ENCODE measurements around the gene RNF25. TPM values are rescaled to one million over a fixed set of nuclear protein-coding genes. Genes with fewer than 3 reads are reported as not detected.

Gene RNF25
- total and polyA plus RNA-seq, 10 donors, result 15.9 to 27.1 (median 24.2) TPM

DNA sequence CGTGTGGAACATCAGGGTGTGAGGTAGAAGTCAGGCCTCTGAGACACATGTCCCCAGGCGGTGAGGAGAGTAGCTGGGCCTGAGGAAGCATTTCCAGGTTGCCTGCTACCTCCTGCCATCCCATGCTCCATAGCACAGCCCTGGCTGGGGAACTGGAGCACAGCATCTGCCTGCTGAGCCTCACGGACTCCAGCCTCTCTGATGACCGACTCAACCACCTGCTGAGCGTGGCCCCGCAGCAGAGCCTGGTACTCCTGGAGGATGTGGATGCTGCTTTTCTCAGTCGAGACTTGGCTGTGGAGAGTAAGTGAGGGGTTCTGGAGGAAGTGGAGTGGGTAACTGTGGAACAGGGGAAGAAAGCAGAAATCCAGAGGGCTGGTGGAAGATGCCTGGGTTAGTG is 9.4 kb downstream of the RNF25 start:
- DNase-seq, result no peak
- Histone ChIP-seq H3K9me3 (no peaks in the 10 kb centered on the region), H3K27ac (no peak overlapping the region), H3K4me1 (peaks cover 16 to 32% (median 21%) of the 10 kb centered on the region in 6 donors), H3K4me3 (no peak overlapping the region), H3K36me3 (peaks cover 3 to 70% (median 60%) of the 10 kb centered on the region in 6 donors), H3K27me3 (replicated peaks in 1 of 7) (no peaks in the 10 kb centered on the region)
- intact Hi-C loops (cut with DNase I; ENCODE audit: low total_unique reads), result no loop called here
- TF ChIP-seq, protein P1, sequence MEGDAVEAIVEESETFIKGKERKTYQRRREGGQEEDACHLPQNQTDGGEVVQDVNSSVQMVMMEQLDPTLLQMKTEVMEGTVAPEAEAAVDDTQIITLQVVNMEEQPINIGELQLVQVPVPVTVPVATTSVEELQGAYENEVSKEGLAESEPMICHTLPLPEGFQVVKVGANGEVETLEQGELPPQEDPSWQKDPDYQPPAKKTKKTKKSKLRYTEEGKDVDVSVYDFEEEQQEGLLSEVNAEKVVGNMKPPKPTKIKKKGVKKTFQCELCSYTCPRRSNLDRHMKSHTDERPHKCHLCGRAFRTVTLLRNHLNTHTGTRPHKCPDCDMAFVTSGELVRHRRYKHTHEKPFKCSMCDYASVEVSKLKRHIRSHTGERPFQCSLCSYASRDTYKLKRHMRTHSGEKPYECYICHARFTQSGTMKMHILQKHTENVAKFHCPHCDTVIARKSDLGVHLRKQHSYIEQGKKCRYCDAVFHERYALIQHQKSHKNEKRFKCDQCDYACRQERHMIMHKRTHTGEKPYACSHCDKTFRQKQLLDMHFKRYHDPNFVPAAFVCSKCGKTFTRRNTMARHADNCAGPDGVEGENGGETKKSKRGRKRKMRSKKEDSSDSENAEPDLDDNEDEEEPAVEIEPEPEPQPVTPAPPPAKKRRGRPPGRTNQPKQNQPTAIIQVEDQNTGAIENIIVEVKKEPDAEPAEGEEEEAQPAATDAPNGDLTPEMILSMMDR (IDR thresholded peaks at IDR 0.05 in 8 of 11, conservative IDR thresholded peaks at IDR 0.05 in 3 of 11), result no peak
- TF ChIP-seq POLR2AphosphoS5 (IDR thresholded peaks at IDR 0.05), result no peak
- TF ChIP-seq POLR2A (IDR thresholded peaks at IDR 0.05), result no peak
- WGBS, 5 donors, result 88 to 96% (median 91%) methylated on average over 7 of the region's 7 CpGs

DNA sequence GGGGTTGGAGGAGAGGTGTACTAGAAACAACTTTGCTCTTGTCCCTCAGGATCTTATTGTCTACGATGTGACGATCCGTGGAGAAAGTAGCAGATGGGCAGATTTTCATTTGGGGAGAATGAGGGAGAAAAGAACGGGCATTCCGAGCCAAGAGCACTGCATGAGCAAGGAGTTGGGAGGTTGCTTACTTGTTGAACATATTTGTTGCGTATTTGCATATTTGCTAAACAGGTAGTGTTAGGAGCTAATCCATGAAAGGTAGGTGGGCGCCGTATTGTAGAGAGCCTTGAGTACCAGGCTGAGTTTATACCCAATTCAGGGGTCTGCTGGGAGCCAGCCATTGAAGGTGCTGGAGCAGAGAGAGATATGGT is 11.8 kb downstream of the RNF25 start:
- intact Hi-C loops (cut with DNase I; ENCODE audit: low total_unique reads), result loop anchor here (5.0 kb wide), 1 partner anchor 253 kb away; no protein-coding TSS in a partner anchor
- DNase-seq, result no peak
- peaks cover 3 to 70% (median 50%) of the 10 kb centered on the region in 6 donors for H3K36me3 ChIP-seq

DNA sequence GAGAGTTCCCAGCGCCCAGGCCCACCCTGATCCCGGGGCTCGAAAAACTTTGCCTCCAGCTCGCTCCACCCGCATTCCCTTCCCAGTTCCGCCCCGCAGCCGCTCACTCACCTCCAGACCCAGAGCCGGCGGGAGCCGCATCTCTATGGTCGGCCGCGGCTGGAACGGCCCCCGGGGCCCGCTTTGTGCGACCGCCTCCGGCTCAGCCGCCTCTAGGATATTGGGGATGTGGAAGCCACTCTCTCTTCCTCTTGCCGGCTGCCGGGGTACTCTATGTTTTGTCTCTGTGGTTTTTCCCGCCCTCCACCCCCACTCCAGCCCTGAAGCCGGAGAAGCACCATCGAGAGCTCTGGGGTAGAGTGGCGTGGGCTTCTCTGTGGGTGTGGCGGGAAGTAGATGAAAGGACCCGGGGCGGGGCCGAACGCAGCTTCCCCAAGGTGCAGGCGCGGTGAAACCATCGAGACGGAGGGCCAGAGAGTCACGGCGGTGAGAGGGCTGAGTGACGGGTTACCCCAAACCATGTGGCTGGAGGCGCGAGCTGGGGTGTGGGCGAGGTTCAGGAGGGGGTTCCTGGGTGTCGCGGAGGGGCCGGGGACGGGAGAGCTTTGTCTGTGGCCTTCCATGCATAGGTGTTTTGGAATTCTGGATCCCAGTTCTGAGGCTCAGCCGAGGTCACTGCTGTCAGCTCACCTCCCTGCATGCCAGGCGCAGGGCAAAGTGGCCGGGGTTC is 12.4 kb downstream of the RNF25 start, which contains the start of the genes BCS1L and ZNF142:
Gene BCS1L (plus strand): TSS at position 426 of the 730 bp plus-strand sequence. CDS start 1,305 bp downstream, outside the sequence.
Gene ZNF142 (minus strand): TSS at position 366 of the 730 bp plus-strand sequence. CDS start 3,194 bp downstream, outside the sequence.
- Histone ChIP-seq H3K9me3 (no peaks in the 10 kb centered on the region), H3K27ac (peak within 1 kb of the TSS; percentile 40 to 90 (median 78)), H3K4me3 (peak within 1 kb of the TSS; percentile 84 to 100 (median 96)), H3K4me1 (peaks cover 16 to 55% (median 22%) of the 10 kb centered on the region in 6 donors), H3K27me3 (replicated peaks in 1 of 7) (no peaks in the 10 kb centered on the region), H3K36me3 (peaks cover 3 to 70% (median 50%) of the 10 kb centered on the region in 6 donors)
- WGBS, 5 donors, result 0 to 1% (median 0%) methylated on average over 32 to 49 of the region's 49 CpGs
- TF ChIP-seq POLR2A (IDR thresholded peaks at IDR 0.05) (peak in 1 of 3 donors; percentile 12), POLR2AphosphoS5 (IDR thresholded peaks at IDR 0.05) (peak; percentile 82 to 86 (median 84))
- TF ChIP-seq, protein P1 (IDR thresholded peaks at IDR 0.05 in 8 of 11, conservative IDR thresholded peaks at IDR 0.05 in 3 of 11), result no peak
- peak; percentile 98 for DNase-seq
- intact Hi-C loops (cut with DNase I; ENCODE audit: low total_unique reads), result loop anchor here (5.0 kb wide), 1 partner anchor 252 kb away; no protein-coding TSS in a partner anchor

More for the DNA sequence above, 11.8 kb downstream of the RNF25 start:
- WGBS, 5 donors, result 11 to 22% (median 19%) methylated on average over 8 of the region's 8 CpGs
- H3K4me3 ChIP-seq, result peak overlapping the region; percentile 84 to 100 (median 96)
- no peaks in the 10 kb centered on the region for H3K27me3 ChIP-seq (replicated peaks in 1 of 7)
- peak overlapping the region in 7 of 8 donors; percentile 29 to 90 (median 80) for H3K27ac ChIP-seq
- TF ChIP-seq POLR2A (IDR thresholded peaks at IDR 0.05) (no peak), POLR2AphosphoS5 (IDR thresholded peaks at IDR 0.05) (no peak)
- H3K9me3 ChIP-seq, result no peaks in the 10 kb centered on the region
- H3K4me1 ChIP-seq, result peaks cover 16 to 49% (median 22%) of the 10 kb centered on the region in 6 donors

DNA sequence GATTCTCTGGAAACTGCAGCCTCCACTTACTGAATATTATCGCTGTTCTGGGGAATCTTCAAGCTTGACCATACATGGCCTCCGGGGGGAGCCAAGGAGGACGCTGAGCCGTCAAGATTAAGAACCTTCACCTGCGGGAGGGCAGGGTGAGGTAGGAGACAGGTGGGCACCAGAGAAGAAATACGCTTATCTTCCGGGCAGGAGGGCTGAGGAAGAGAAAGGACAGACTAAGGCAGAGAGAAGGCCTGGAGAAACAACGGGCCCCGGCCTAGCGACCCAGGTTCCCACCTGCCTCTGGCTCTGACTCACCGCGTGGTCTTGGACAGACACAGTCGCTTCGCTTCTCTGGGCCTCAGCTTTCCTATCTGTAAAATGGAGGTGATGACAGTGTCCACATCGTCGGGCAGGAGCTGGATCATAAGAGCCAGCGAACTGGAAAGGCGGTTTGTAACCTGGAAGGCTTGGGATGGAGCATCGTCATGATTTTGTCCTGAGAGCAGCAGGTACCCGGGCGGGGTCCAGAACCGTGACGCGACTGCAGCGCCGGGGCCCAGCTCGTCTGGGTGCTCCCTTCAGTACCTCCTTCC is 13.0 kb downstream of the RNF25 start:
- peak overlapping the region; percentile 40 to 90 (median 78) for H3K27ac ChIP-seq
- H3K36me3 ChIP-seq, result peaks cover 0 to 70% (median 49%) of the 10 kb centered on the region in 6 donors
- 1 to 2% (median 2%) methylated on average over 23 to 27 of the region's 27 CpGs for WGBS, 5 donors
- intact Hi-C loops (cut with DNase I; ENCODE audit: low total_unique reads), result loop anchor here (5.0 kb wide), 1 partner anchor 251 kb away; no protein-coding TSS in a partner anchor
- H3K27me3 ChIP-seq (replicated peaks in 1 of 7), result no peaks in the 10 kb centered on the region
- H3K4me1 ChIP-seq, result peaks cover 16 to 57% (median 22%) of the 10 kb centered on the region in 6 donors
- peak overlapping the region; percentile 84 to 100 (median 96) for H3K4me3 ChIP-seq
- TF ChIP-seq POLR2AphosphoS5 (IDR thresholded peaks at IDR 0.05) (no peak), POLR2A (IDR thresholded peaks at IDR 0.05) (no peak)
- TF ChIP-seq, protein P1 (IDR thresholded peaks at IDR 0.05 in 8 of 11, conservative IDR thresholded peaks at IDR 0.05 in 3 of 11), result peak in 7 of 11 experiments; percentile 10 to 41 (median 28)
- no peaks in the 10 kb centered on the region for H3K9me3 ChIP-seq
- DNase-seq, result no peak

Data from spleen (tissue), 11 donors.